Stimulated activated naive CD8-positive, alpha-beta T cell treated with anti-CD3 and anti-CD28 coated beads, Interleukin-15, amount 100 ng/mL, for 72 hours (primary cell): ENCODE results near the gene OGFRL1.
"Not testable (repeated sequence)": the region's sequence is repeated elsewhere in the genome, so short reads cannot be mapped to it uniquely, and the experiment has no call there.

Source experiments
- ATAC-seq: fragments of 150-1000 bp; cut with Tn5 transposase; 2 replicates; pipeline ENCODE4 v1.10.0; 2021; ENCODE audit warnings: mild to moderate bottlenecking, moderate library complexity
- DNase-seq, 2 donors: peaks; one replicate each; pipeline ENCODE4 v3.0.0; 2021 to 2022
- H3K27ac Mint-ChIP-seq, 2 donors: one replicate each; pipeline ENCODE4 v1.8.0; 2022; ENCODE audit warnings: mild to moderate bottlenecking in 2 of 2, mixed read lengths in 2 of 2, moderate library complexity in 2 of 2
- H3K27me3 Mint-ChIP-seq: one replicate; pipeline ENCODE4 v1.8.0; 2022; ENCODE audit warnings: mixed read lengths
- H3K4me1 Mint-ChIP-seq: one replicate; pipeline ENCODE4 v1.8.0; 2022; ENCODE audit warnings: mild to moderate bottlenecking, mixed read lengths
- H3K4me3 Mint-ChIP-seq, 2 donors: one replicate each; pipeline ENCODE4 v1.8.0; 2022; ENCODE audit warnings: mild to moderate bottlenecking in 2 of 2, mixed read lengths in 2 of 2, moderate library complexity in 1 of 2
- H3K9me3 Mint-ChIP-seq, 2 donors: one replicate each; pipeline ENCODE4 v1.8.0; 2022; ENCODE audit warnings: mixed read lengths in 2 of 2

OGFRL1 gene

GRCh38 chr6:71288228-71289038, at the start of gene OGFRL1:
Gene OGFRL1 (plus strand): TSS chr6:71288811. CDS start chr6:71288937, 126 bp downstream.
- peak; percentile 78 to 79 for DNase-seq
- H3K9me3 Mint-ChIP-seq, result no peaks in the 10 kb centered on the region
- peaks cover 26% of the 10 kb centered on the region for H3K4me1 Mint-ChIP-seq
- peak; percentile 88 for ATAC-seq
- no peaks in the 10 kb centered on the region for H3K27me3 Mint-ChIP-seq
- peak within 1 kb of the TSS; percentile 82 to 89 for H3K4me3 Mint-ChIP-seq
- peak within 1 kb of the TSS; percentile 23 to 93 for H3K27ac Mint-ChIP-seq

- DNase-seq, result no peak
- Mint-ChIP-seq H3K4me3 (no peak overlapping the region), H3K27me3 (peaks cover 18% of the 10 kb centered on the region), H3K4me1 (no peaks in the 10 kb centered on the region), H3K9me3 (no peaks in the 10 kb centered on the region), H3K27ac (peak overlapping the region in 1 of 2 donors; percentile 28)
- ATAC-seq, result no peak
Measured at GRCh38 chr6:71239694-71240093, 48.9 kb upstream of the OGFRL1 start.

GRCh38 chr6:71245265-71246049, 43.2 kb upstream of the OGFRL1 start:
- no peak overlapping the region for H3K4me3 Mint-ChIP-seq

GRCh38 chr6:71246596-71246995, 42.0 kb upstream of the OGFRL1 start:
- Mint-ChIP-seq H3K9me3 (peaks cover 0 to 12% of the 10 kb centered on the region in 2 donors), H3K4me1 (peaks cover 5% of the 10 kb centered on the region), H3K27me3 (no peaks in the 10 kb centered on the region), H3K27ac (no peak overlapping the region), H3K4me3 (no peak overlapping the region)
- ATAC-seq (no peak), DNase-seq (no peak)

More at GRCh38 chr6:71245265-71246049, 43.2 kb upstream of the OGFRL1 start:
- Mint-ChIP-seq H3K27me3 (peaks cover under 1% of the 10 kb centered on the region), H3K27ac (no peak overlapping the region), H3K4me1 (peaks cover 5% of the 10 kb centered on the region), H3K9me3 (peaks cover 0 to 12% of the 10 kb centered on the region in 2 donors)
- ATAC-seq, result no peak
- no peak for DNase-seq

- Mint-ChIP-seq H3K27ac (no peak overlapping the region), H3K4me1 (peaks cover 5% of the 10 kb centered on the region), H3K4me3 (no peak overlapping the region), H3K9me3 (peaks cover 0 to 12% of the 10 kb centered on the region in 2 donors), H3K27me3 (no peaks in the 10 kb centered on the region)
- DNase-seq (no peak), ATAC-seq (peak; percentile 48)
Measured at GRCh38 chr6:71248306-71248765, 40.3 kb upstream of the OGFRL1 start.

- no peak overlapping the region for H3K4me3 Mint-ChIP-seq
- peaks cover 5% of the 10 kb centered on the region for H3K4me1 Mint-ChIP-seq
Measured at GRCh38 chr6:71248878-71249544, 39.6 kb upstream of the OGFRL1 start.

GRCh38 chr6:71250099-71250602, 38.5 kb upstream of the OGFRL1 start:
- H3K27ac Mint-ChIP-seq, result no peak overlapping the region
- peaks cover 0 to 8% of the 10 kb centered on the region in 2 donors for H3K9me3 Mint-ChIP-seq
- H3K4me1 Mint-ChIP-seq, result peaks cover 5% of the 10 kb centered on the region
- DNase-seq (no peak), ATAC-seq (no peak)
- no peak overlapping the region for H3K4me3 Mint-ChIP-seq
- H3K27me3 Mint-ChIP-seq, result no peaks in the 10 kb centered on the region

More at GRCh38 chr6:71248878-71249544, 39.6 kb upstream of the OGFRL1 start:
- H3K9me3 Mint-ChIP-seq, result peaks cover 0 to 12% of the 10 kb centered on the region in 2 donors
- DNase-seq (no peak), ATAC-seq (no peak)
- no peak overlapping the region for H3K27ac Mint-ChIP-seq
- no peaks in the 10 kb centered on the region for H3K27me3 Mint-ChIP-seq

GRCh38 chr6:71252410-71252809, 36.2 kb upstream of the OGFRL1 start:
- ATAC-seq, result no peak
- no peak for DNase-seq
- Mint-ChIP-seq H3K9me3 (no peaks in the 10 kb centered on the region), H3K4me3 (no peak overlapping the region), H3K27me3 (no peaks in the 10 kb centered on the region), H3K4me1 (peaks cover 5% of the 10 kb centered on the region), H3K27ac (no peak overlapping the region)

- ATAC-seq, result no peak
- H3K4me3 Mint-ChIP-seq, result no peak overlapping the region
- H3K9me3 Mint-ChIP-seq, result no peaks in the 10 kb centered on the region
- no peaks in the 10 kb centered on the region for H3K27me3 Mint-ChIP-seq
- DNase-seq, result no peak
- no peak overlapping the region for H3K27ac Mint-ChIP-seq
- peaks cover 5% of the 10 kb centered on the region for H3K4me1 Mint-ChIP-seq
Measured at GRCh38 chr6:71252960-71253359, 35.7 kb upstream of the OGFRL1 start.

- H3K27me3 Mint-ChIP-seq, result no peaks in the 10 kb centered on the region
- DNase-seq (no peak), ATAC-seq (no peak)
- no peak overlapping the region for H3K27ac Mint-ChIP-seq
- H3K9me3 Mint-ChIP-seq, result no peaks in the 10 kb centered on the region
- peaks cover 5% of the 10 kb centered on the region for H3K4me1 Mint-ChIP-seq
- no peak overlapping the region for H3K4me3 Mint-ChIP-seq
Measured at GRCh38 chr6:71254323-71254722, 34.3 kb upstream of the OGFRL1 start.

GRCh38 chr6:71258078-71258866, 30.3 kb upstream of the OGFRL1 start:
- no peak overlapping the region for H3K4me3 Mint-ChIP-seq
- no peaks in the 10 kb centered on the region for H3K27me3 Mint-ChIP-seq
- no peak for DNase-seq
- H3K27ac Mint-ChIP-seq, result no peak overlapping the region
- no peaks in the 10 kb centered on the region for H3K9me3 Mint-ChIP-seq
- no peaks in the 10 kb centered on the region for H3K4me1 Mint-ChIP-seq
- no peak for ATAC-seq

- Mint-ChIP-seq H3K9me3 (no peaks in the 10 kb centered on the region), H3K27me3 (no peaks in the 10 kb centered on the region), H3K4me3 (no peak overlapping the region), H3K4me1 (no peaks in the 10 kb centered on the region), H3K27ac (no peak overlapping the region)
- DNase-seq (no peak), ATAC-seq (no peak)
Measured at GRCh38 chr6:71259888-71260604, 28.6 kb upstream of the OGFRL1 start.

- Mint-ChIP-seq H3K27me3 (no peaks in the 10 kb centered on the region), H3K4me3 (no peak overlapping the region), H3K27ac (no peak overlapping the region), H3K9me3 (no peaks in the 10 kb centered on the region), H3K4me1 (no peaks in the 10 kb centered on the region)
- no peak for ATAC-seq
- no peak for DNase-seq
Measured at GRCh38 chr6:71262914-71263313, 25.7 kb upstream of the OGFRL1 start.

- not testable (repeated sequence) for H3K27ac Mint-ChIP-seq, H3K27me3 Mint-ChIP-seq, H3K4me1 Mint-ChIP-seq, ATAC-seq, DNase-seq, H3K4me3 Mint-ChIP-seq
- H3K9me3 Mint-ChIP-seq, result peaks cover 0 to 11% of the 10 kb centered on the region in 2 donors
Measured at GRCh38 chr6:71266392-71266791, 22.2 kb upstream of the OGFRL1 start.
